SK-N-MC (cell line): Measurements from ENCODE around the gene TMEM115.

Experiments used
- EZH2 ChIP-seq: fragments of 200-600 bp; sonication (generic); IDR thresholded peaks from one replicate; pipeline ENCODE4 v1.6.1; 2017; ENCODE audit warnings: antibody characterized with exemption
- POLR2AphosphoS5 ChIP-seq: IDR thresholded peaks from 2 replicates; pipeline ENCODE4 v1.6.1; 2012; ENCODE audit warnings: mild to moderate bottlenecking, low read depth, low read length, borderline replicate concordance

- no peak for TF ChIP-seq POLR2AphosphoS5
- TF ChIP-seq EZH2, result no peak
Measured at GRCh38 chr3:50365842-50366220, 6.5 kb upstream of the TMEM115 start.
